Stimulated activated CD8-positive, alpha-beta memory T cell treated with anti-CD3 and anti-CD28 coated beads, Interleukin-15, amount 100 ng/mL, for 4 hours (primary cell): ENCODE data around the gene SRBD1.
"Not testable (repeated sequence)": the region's sequence is repeated elsewhere in the genome, so short reads cannot be mapped to it uniquely, and the experiment has no call there.

Source experiments
- DNase-seq, 2 donors: peaks; one replicate each; pipeline ENCODE4 v3.0.0-alpha.2; 2020; ENCODE audit warnings: low read depth in 2 of 2

SRBD1 gene

DNA sequence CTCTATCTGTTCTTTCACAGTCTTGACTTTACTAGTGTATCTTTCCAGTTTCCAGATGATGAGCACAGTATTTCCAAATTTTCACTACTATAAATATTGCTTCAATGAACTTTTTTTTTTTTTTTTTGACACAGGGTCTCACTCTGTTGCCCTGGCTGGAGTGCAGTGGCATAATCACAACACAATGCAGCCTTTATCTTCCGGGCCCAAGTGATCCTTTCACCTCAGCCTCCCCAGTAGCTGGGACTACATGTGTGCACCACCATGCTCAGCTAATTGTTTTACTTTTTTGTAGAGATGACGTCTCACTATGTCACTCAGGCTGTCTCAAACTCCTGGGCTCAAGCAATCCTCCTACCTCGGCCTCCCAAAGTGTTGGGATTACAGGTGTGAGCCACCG, 142.8 kb downstream of the SRBD1 start:
- DNase-seq, result no peak

DNA sequence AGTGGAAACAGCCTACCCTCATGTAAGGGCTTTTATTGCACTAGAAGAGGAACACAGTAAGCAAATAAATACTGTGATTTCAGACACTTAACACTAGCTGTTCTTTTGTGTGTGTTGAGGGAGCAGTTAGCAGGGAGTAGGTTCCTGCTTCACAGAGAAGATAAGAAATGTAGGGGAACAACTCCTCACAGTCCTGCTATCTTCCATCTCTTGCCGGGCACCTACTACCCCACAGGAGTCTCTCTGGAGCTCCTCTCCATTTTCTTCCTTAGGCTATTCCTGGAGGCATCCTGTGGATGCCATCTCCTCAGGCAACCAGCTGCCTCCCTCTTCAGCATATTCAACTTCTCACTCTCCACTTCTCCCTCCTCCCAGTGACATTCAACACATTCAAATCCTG, 145.0 kb downstream of the SRBD1 start:
- DNase-seq, result no peak

DNA sequence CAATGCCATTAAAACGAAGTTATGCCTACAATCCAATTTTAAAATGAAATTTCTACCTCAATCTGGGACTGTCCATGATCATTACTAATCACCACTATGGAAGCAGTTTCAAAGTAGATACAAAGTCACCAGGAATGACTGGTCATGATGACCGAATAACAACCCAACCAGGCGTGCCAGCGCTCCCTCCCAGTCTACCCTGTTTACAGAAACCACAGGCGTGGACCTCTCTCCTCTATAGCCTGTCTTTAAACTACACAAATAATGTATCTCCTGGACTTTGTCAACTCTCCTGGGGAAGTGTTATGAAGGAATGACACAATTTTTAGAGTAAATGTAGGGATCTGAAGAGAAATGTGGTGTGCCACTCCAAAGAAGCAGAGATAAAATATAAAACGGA, 150.2 kb downstream of the SRBD1 start:
- DNase-seq, result no peak

DNA sequence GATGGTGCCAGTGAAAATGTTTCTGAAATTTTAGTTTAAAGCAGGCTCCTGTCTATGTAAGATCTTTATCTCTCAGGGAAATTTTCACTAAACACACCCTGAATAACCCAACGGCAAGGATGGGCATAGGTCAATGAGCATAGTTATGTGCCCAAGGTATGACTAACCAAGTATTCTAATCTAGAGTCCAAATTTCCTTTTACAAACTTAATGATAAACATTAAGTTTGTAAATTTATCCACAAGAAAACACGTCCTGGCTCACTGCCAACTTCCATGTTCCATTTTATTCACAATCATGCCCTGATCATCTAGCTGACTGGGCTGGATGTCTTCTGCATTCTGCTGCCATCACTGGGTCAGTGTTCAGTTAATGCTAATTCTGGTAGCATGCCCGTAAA, 151.2 kb downstream of the SRBD1 start:
- no peak for DNase-seq

DNA sequence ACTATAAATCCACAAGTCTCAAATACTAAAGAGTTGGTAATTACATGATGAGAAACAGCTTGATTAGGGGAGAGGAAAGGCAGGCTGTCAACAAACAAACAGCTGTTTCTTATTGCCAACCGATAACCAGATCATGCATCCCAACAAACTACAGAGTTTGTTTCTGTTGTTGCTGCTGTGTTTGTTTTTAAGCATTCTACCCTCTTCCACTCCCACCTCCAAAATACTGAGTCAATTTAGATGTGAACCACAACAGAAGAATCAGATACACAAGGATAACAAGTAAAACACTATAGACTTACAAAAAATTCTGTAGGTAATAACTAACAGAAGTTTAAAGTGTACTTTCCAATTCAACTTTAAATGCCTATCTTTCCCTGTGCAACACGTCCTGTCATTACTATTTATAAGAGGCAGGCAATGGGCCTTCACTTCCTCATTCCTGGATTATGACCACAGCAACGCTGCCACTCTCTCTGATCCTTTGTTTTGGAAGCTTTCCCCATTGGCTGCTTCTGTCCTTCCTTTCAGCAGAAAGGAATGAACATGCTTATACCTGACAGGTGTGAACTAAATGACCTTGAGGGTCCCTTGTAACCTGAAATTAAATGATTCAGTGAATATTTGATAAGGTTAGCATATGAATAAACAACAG, 152.0 kb downstream of the SRBD1 start:
- no peak for DNase-seq

DNA sequence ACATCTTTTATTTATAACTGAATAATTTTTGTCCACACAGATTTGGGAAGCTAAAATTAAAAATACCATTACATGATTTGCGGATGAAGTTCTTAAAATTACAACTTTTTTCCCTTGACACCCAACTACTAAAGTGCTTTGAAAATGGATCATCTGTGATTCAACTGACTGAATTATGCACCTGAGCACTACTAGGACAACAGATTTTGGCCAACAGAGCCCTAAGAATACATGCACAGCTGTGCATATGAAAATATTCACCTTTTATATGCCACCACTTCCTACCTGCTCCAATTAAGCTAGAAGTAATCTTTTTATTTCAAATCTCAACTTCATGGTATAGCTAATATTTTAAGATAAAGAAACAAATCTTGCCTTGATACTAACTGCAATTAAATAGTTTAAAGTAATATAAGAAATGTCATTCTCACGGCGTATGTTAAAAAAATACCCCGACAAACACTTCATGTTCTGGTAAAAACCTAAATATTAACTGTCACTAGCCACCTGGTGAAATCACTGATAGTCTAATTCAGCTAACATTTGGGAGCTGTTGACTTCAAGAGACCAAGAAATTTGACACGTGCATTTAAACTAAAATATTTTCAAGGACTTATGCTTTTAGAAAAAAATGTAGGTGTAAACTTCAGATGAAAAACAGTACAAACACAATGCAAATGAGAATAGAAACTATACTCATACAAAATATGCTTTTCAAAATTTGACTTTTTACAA, 153.7 kb downstream of the SRBD1 start:
- DNase-seq, result no peak

DNA sequence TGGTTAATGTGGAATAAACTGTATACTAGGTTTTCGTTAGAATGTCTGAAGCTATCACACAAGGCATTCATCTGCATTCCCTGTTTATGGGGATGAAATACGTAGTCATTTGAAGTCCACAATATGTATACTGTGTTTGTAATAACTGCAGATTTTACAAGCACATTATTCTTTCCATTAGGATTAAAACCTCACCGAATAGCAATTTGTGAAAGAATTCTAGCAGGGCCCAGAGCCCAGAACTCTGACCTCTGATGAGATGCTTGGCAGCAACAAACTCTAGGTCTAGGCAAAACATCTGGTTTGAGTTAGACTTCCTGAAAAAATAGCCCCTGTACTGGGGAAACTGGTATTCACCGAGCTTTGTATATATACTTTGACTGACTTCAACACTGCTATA, 158.2 kb downstream of the SRBD1 start:
- DNase-seq, result no peak

DNA sequence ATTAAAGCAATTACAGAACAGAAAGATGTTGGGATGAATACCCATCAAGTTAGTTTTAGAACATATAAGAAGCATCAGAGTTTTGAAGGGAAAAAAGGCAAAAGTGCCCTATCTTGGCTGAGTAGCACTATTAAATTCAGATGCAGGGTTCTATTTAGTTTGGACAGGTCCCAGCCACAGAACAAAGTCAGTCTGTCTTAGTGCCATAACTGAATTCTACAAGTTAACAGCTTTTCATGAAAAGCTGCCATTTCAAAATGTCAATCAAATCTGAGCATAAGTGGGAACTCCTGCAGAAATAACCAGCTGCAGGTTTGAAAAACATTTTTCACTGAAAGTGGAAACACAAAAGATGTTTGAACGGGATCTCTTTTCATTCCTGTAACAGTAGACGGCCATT, 160.4 kb downstream of the SRBD1 start:
- DNase-seq, result no peak

DNA sequence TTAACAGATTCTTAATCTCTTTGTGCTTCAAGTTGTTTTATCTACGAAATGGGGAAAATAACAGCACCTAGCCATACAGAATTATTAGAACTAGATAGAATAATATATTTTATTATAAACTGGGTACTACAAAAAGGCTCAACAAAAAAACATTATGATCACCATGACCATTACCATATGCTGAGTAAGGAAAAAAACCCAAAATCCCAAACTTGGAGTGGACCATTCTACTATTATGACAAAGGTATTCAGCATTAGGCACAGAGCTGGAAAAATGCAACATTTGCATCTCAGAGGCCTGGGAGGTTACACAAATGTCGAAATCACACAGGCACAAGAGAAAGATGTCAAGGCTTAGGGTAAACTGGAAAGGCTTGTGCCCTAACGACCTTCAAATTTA, 162.8 kb downstream of the SRBD1 start:
- DNase-seq, result no peak

DNA sequence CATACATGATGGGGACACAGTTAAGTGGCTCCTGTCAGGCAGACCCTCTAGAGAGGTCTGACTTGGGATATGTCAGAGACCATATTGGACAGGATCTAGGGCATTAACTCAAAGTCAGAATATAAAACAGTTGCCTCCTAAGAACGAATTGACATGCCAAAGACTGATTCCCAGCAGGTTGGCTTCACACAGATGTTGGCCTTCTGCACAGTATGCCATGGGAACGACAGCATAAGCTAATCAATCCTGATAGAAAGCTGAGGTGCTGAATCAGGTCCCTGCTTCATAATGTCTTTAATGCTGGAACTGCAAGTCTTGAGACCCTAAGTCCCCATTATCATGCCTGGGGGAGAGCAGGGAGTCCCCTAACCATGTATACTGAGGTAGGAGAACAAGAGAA, 165.1 kb downstream of the SRBD1 start:
- no peak for DNase-seq

DNA sequence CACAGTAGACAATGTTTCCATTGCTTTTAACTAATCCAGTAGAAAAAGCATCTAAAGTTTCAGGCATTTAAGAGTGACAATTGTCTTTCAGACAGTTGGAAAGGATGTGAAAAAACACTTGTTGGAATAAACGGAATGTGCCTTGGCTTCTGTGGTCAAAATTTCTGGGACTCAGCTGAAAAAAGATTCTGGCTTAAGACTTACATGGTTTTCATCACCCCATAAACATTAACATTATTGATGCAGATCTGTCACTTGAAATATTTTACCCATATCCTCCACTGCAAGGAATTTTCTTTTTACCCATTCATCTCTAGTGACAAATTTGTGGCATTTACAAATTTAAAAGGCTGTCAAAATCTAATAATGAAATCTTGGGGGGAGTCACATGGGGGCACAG, 166.0 kb downstream of the SRBD1 start:
- DNase-seq, result no peak

DNA sequence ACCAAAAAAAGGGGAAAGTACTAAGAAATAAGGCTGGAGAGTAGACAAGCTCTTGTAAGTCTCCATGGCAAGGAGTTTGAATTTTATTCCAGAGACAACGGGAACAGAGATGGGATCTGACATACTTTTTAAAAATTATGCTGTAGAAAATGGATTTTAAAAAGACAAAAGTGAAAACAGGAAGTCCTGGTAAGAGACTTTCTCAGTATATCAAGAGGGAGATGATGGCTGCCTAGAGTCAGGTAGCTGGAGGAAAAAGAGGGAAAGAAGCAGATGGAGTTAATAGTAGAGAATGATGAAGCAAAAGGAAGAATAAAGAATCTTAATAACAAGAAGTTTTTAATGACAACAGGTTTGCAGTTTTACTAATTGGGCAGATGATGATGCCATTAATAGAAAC, 168.1 kb downstream of the SRBD1 start:
- no peak for DNase-seq

DNA sequence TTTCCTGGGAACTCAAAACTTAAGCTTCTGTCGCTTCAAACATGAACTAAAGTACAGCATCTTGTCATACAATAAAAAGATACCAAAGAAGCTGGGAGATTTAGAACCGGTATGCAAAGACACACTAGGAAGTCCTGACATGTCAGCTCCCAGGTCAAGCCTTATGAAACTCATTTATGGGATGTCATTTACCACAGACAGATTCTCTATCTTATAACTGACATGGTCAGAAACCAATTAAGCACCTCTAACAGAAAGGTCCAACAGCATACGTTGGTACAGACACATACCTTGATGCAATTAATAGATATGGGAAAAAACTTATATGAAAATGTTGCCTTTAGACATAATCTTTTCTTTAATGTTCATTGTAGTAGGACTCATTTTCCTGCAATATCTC, 169.0 kb downstream of the SRBD1 start:
- no peak for DNase-seq

DNA sequence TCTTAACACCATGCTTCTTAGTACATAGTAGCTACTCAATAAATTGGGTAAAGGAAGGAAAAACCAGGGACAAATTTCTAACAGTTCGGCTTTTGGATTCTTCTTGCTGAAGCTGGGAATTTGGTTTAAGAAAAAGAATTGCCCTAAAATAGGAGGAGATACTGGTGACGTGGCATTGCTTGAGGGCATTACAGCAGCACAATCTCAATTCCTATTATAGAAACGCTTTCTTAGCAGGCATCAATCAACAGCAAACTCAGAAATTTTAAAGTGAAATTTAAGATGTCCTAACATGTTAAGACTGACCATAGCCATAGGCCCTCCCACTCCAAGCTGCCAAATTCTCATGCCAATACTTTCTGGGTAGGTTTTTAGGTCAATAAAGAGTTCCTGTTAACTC, 169.5 kb downstream of the SRBD1 start:
- DNase-seq, result no peak

DNA sequence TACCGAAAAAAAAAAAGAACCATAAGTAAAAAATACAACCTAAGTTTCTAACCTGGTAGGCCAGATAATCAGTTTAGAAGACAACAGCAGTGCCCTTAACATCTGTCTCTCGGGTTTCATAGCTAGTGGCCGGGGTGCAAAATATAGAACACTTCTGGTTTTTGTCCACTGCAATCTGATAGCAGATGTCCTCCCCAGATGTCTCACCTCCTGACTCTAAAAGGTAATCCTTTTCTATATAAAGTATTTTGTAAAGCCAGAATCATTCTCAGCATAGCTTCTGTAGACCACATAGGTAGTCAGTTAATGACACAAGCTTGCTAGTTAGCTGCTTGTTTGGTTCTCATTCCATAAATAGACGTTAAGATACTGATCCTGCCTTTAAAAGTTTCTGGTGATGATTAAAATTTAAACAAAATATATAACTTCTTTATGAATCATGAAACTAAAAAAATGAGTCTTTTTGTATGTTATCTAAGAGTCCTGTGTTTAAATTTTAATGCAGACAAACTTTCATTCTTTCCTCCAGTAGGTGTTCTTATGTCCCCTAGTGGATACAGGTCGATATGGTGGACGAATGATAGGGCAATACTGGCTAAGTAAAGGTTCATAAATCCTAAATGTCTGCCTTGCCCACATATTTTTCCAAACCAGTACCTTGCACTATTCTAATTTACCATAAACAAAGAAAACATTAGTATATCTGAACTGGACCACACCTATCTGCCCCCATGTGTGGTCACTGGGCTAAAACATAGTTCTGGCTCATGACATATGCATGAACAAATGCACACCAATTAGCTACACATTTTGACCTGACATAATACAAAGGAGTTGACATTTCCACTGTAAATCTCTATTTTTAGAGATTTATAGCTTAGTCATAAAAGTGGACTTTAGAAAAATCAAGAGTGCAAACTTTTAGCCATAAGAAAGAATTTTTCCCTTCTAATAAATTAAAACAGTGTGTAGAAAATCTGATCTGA, 171.0 kb downstream of the SRBD1 start:
- DNase-seq, result no peak

DNA sequence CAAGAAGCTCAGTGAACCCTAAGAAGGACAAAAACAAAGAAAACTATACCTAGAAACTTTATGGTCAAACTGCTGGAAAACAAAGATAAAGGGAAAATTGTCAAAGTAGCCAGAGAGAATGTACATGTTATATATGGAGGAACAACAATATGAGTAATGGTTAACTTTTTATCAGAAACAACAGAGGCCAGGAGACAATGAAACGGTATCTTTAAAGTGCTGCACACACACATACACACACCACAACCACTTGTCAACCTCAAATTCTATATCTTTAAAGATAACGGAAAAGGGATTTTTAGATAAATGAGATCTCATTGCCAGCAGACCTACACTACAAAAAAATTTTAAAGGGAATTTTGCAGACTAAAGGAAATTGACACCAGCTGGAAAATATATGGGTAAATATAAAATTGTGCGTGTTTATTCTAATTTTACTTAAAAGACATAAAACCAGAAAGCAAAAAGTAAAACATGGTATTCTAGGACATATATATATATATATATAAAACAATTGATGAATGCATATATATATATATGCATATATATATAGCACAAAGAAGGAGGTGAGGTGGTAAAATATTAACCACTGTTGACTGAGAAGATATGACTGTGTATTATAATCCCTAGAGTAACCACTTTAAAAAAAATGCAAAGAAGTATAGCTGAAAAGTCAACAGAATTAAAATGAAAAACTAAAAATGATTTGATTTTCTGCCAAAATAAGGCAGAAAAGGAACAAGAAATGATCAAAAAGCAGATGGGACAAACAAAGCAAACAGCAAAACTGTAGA, 172.0 kb downstream of the SRBD1 start:
- DNase-seq, result no peak

DNA sequence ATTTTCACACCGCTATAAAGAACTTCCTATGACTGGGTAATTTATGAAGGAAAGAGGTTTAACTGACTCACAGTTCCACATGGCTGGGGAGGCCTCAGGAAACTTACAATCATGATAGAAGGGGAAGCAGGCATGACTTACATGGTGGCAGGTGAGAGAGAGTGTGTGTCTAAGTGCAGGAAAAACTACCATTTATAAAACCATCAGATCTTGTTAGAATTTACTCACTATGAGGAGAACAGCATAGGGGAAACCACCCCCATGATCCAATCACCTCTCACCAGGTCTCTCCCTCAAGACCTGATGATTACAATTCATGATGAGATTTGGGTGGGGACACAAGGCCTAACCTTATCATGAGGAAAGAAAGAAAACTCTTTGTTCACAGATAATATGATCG, 174.6 kb downstream of the SRBD1 start:
- DNase-seq, result no peak

DNA sequence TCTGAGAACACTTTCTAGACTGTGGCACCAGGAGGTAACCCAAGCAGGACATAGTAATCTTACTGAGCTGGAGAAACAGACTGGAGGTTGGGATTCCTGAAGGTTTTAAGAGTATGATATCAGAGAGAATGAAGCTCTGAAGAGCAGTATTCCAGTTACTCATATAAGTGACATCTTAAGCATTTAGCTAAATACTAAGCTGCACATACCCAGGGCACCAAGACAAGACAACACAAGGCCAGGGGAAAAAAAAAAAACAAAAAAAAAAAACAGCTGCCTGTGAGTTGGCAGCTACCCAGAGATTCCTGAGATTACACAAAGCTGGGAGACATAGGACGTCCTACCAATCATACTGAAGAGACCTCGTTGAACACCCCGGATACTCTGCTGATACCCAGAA, 175.8 kb downstream of the SRBD1 start:
- DNase-seq, result no peak

DNA sequence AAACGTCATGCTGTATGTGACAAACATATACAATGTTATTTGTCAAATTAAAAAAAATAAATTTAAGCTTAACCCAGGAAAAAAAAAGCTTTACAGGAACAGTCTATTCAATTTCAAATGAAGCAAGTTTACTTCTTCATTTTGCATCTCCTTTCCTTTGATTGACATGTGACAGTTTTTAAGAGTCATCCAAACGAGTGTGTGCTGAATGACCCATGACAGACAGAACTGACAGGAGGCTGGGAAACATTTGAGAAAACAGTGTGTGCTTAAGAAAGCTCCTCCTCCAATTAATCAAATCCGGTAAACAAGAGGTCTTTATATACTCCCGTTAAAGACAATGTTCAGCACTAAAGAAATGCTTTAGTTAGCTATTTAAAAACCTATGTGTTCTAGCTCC, 177.7 kb downstream of the SRBD1 start:
- DNase-seq, result no peak

DNA sequence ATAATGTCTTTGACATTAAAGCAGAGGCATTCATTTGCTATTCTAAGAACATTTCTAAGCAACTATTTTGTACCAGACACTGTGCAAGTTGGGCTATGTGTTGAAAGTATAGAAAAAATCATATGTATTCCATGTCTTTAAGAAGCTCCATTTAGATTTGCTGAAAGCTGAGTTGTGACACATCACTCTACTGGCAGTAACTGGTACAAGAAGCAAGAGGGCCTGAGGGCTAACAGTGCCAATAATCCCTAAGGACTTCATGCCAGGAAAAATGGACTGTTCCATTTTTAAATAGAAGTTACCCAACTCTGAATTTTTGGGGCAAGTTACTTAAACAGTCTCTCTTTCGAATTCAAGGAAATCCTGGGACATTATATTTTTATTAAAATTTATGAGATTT, 178.7 kb downstream of the SRBD1 start:
- no peak for DNase-seq

DNA sequence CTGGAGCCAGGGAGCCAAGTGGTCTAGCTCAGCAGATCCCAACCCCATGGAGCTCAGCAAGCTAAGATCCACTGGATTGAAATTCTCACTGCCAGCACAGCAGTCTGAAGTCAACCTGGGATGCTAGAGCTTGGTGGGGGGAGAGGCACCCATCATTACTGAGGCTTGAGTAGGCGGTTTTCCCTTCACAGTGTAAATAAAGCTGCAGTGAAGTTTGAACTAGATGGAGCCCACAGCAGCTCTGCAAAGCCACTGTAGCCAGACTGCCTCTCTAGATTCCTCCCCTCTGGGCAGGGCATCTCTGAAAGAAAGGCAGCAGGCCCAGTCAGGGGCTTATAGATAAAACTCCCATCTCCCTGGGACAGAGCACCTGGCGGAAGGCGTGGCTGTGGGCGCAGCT, 185.0 kb downstream of the SRBD1 start:
- DNase-seq, result not testable (repeated sequence)

DNA sequence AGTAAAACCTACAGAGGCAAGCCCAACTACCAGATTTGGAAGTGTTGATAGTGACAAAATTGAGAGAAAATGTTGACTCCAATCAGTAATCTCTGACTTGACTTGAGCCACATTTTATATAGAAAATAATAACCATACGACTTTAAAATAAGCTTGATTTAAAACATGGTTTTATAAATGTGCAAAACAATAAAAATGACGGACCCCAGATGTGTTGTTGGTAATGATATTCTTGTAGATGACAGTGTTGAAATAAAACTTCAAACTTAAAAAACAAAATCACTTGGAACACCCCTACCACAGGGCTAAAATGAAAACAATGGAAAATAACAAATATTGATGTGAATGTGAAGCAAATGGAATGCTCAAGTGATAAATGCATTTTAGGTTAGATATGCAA, 188.1 kb downstream of the SRBD1 start:
- no peak for DNase-seq
